Effector CD4-positive, alpha-beta T cell (primary cell): ENCODE data around the gene DHRS9.
"Not testable (repeated sequence)": the region's sequence is repeated elsewhere in the genome, so short reads cannot be mapped to it uniquely, and the experiment has no call there.

ENCODE experiments used
- DNase-seq: peaks from one replicate; pipeline ENCODE4 v3.0.0-alpha.2; 2020

The DHRS9 gene

DNA sequence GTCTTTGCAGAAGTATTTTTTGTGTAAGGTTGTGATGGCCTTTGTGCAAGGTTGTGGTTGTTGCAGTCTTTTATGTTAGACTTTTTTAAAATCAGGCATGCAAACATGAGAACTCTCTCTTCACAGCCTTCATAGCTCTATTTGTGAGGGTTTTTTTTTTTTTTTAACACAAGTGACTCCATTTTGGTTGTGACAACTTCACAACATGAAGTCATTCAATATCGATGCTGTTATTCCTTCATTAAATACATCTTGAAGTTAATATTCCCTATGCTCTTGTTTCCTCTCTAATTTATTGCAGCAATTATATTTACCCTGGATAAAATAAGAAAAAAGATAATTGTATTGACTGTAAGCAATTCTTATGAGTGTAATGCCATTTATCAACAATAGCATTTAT is 35.5 kb downstream of the DHRS9 start:
- DNase-seq = no peak

DNA sequence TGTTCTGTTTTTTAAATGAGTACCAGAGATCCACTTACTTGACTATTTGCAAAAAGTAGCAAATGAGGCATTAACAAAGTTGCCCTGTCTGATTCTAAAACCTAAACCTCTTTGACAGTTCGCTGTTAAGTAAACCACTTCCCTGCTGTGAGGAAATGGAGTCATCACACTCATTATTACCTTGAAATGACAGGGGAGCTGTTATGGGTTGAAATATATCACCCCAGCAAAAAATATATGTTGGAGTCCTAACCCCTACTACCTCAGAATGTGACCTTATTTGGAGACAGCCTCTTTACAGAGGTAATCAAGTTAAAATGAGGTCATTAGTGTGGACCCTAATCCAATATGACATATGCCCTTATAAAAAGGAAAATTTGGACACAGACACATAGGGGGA is 36.1 kb downstream of the DHRS9 start:
- no peak for DNase-seq

DNA sequence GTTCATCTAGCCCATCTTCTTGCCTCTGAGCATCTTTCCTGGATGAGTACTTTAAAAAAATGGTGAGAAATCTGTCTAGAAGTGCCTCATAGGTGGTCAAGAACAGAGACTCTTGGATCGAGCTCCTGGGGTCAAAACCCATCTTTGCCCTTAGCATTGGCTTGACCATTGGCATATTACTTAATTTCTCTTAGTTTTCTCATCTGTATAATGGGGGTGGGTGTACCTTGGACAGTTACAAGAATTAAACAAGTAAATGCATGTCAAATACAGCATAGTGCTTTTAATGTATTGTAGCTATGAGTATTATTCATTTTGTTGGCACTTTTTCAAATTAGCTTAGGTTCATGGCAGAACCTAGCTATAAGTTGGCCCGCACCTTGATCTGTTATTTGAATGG is 36.8 kb downstream of the DHRS9 start:
- no peak for DNase-seq

DNA sequence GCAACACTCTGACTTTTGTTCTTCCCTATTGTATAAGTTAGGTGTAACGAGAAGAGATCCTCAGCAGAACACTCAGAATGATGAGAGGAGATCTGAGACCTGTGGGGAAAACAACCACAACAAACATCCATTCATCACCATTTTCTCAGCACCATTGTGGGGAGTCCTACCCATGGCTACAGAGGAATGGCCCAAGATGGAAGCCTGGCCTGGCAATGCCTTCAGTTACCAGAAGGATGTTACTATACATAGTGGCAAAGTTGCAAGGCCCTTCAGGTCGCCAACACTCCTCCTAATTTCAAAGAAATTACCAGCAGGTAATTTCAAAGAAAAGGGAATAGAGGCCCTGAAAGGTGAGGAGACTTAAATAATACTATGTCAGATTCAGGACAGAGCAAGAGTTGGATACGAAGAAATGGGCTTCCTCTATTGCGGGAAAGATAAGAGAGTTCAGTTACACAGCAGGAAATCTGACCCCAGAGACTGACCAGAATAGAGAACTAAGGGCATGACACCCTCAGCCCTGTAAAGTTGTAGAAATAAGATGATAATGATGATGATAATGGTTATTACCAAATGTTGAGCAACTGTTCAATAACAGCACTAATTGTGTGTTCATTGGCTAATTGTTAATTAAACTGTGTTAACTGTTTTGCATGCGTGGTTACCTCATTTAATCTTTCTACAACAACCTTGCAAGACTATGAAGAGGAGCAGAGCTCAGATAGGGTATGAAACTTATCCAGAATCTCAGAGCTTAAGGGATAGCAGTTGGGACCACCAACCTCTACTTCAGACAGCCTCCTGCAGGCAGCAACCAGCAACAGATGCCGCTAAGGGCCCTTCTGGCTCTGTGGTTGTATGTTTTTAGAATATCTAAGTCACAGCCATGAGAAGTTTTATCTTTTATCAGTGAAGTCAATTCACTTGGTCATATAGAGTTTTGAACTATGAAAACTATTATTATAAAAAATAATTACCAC is 37.5 kb downstream of the DHRS9 start:
- no peak for DNase-seq

DNA sequence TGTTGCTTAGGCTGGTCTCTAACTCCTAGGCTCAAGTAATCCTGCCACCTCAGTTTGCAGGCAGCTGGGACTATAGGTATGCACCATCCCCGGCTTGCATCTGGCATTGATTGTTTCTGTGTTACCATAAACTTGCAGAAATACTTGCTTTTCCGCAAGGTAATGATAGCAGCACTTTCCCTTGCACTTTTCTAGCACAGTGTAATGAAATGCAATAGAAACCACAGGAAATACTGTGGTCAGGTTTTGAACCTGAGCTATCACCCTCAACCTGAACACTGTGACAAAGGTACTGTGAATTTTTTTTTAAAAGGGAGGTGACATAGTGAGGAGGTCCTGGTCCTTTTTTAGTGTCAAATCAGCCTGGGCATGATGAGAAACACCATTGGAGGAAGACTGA is 38.3 kb downstream of the DHRS9 start:
- peak; percentile 8 for DNase-seq

DNA sequence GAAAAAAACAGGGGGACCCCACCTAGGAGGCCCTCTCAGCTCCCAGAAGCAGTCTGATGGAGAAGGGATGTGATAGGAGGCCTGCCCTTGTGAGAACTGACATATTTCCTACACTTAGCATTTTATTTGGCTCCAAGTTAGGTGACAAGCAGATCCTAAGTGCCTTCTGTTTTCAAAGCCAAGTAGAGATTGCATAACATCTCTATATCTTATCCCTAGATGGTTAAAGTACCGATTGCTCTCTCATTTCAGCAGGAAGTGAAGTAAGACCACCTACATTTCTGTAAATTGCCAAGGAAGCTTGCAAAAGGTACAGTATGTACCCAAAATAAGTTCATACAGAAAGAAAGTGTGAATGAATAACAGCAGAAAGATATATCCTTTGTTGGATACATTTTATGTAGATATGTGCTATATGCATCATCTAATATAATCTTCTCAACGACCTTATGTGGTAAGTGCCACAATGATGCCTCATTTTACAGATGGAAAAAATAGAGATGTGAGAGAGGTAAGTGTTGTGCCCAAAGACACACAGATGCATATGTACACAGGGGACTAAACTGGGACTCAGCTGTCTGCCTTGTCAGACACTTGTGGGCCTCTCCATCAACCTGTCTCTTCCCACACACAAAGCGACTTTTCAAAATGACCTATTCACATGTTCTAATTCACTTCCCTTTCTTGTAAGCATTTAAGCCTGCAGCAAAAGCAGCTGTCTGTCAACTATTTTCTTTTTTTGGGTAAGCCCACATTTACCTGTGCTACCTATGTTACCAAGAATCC is 38.9 kb downstream of the DHRS9 start:
- no peak for DNase-seq

DNA sequence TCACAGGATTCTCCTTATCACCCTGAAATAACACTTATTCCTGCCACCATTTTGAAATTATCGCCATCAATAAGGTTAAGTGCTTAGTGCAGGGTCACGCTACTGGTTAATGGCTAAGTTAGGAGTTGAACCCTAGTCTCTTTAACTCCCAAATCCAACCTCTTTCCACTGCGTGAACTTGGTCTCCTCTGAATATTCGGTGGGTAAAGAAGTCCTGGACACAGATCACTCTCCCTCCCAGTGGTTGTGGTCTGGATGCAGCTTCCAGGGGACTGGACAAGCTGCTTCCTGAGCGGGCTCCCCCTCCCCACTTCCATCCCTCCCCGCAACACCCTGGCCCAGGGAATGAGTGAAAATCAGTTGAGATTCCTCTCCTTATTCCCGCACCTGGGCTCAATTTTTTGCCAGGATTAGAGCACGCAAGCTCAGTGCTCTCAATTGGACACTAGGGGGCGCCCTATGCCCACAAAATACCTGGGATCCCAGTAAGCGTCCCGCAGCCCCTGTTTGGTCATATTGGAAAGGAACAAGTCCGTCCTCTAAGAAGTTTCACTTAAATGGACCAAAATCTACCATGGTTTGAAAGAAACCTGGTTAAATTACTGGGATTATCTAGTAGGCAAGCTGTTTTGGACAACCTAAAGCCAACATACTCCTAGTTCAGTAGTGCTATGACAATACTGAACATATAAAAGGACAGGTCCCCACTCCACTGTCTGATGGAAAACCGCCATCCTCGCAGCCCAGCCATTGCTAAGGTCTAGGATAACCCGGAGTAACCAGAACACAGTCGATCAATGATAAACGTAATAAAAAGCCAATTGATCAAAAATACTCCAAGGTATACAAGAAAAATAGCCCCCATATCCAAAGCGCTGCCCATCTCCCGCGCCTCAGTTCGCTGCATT is 40.4 kb downstream of the DHRS9 start:
- peak; percentile 66 for DNase-seq

DNA sequence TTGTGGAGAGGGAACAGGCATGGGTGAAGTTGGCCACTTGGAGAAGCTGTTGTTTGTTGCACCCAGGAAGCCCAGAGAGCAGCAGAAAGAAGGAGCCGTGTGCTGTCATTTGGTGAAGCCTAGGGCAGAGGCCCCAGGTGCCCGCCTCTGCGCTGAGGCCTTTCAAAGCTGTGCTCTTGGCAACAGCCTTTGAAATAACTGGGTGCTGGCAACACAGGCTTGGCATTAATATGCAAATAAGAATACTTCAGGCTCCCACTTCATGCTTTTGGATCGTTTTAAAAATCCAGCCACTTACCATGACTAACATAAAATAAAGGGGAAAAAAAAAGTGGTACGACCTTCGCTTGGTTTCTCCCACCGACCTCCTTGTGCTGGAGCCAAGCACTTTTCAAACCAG is 41.1 kb downstream of the DHRS9 start:
- no peak for DNase-seq

DNA sequence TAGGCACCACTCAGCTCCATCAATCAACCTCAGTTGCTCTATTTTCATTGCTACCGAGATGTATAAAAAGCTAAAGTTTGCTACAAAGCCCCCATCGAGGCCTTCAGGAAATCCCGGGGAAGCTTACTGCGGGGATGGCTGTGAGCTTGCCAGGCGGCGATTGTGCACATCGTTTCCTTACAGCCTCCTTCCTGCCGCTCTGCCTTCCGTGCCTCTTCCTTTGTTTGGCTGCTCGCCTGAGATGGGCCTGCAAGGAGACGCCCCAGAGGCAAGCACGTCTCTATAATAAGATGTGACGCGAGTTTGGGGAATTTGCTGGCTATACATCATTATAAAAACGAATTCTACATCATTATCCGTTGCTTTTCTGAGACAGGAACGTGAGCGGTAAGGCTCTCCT is 41.6 kb downstream of the DHRS9 start:
- no peak for DNase-seq

DNA sequence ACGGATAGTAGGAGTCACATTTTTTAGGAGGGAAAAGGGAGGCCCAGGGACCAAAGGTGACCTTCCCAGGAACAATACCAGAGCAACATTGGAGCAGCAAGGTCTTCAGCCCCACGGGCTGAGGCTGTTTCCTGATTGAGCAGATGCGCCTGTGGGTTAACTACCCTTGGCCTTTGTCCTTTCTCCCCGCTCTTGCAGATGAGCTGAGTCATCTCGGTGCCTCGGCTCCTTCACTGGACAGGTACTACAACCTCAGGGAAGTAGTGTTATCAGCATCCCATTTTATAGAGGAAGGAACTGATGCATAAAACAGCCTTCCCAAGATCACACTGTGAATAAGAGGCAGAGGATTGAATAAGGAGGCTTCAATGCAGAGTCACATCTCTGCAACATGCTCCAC is 43.5 kb downstream of the DHRS9 start:
- DNase-seq = no peak

DNA sequence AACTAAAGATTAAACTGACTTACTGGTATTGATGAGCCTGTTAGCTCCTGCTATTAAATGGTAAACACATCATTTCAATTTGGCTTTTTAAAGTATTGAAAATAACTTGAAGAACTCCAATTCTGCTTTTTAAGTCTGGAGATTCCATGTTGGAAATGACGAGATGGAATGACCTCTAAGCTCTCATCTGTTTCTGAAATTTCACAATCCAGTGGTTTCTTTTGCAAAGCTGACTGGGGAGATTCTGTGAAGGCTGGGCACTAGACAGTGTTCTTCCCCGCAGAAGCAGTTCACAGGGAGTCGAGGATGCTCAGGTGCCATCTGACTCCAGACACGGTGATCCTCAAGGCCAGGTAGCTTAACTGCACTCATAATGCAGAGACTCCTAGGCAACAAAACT is 44.7 kb downstream of the DHRS9 start:
- DNase-seq = no peak

DNA sequence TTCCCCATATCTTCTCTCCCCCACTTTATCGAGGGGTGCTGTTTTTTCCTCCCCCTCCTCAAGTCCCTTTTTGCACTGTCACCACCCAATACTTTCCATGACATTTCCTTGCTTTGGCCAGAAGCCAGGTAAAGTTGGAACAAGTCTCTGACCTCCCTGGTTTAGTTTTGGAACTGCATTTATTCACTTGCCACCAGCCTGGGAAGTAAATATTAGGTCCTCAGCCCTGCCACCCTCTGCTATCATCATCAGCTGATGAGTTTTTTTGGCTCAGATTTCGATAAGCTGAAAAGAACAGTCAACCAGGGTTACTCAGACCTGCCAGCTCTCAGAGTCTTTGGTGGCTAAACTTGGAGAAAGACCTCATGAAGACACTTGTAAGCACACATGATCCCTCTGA is 47.0 kb downstream of the DHRS9 start:
- no peak for DNase-seq

DNA sequence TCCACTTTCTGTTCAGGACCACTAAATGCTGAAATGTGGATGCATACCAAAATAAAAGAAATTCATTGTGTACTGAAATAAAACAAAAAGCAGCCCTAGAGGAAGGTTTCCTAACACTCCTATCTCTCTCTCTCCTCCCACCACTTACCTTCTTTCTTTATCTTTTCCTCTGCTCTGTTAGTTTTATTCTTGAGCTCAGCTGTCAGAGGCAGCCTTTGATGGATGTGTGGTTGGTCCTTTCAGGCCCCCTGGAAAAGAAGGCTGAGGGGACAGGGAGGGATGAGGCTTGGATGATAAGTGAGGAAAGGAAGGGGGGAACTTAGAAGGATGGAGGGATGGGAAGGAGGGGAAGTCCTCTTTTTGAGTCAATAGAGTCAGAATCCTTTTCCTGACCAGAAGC is 47.6 kb downstream of the DHRS9 start:
- DNase-seq = no peak

DNA sequence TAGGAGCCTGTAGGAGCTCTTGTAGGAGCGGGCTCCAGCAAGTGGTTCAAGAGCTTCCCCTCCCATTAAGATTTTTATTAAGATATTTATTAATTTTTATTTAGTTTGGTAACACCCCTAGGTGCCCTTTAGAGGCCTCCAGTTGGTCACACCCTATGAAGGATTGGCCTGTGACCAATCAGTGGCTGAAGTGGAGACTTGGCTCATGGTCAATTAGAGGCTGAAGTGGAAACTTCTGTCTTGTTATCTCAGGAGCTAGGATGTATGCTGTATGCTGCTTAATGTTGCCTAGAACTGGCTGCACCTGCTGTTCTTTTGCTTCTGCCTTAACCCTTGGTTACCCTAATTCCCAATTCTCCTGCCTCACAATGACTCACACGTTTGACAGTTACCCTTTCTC is 48.7 kb downstream of the DHRS9 start:
- no peak for DNase-seq

DNA sequence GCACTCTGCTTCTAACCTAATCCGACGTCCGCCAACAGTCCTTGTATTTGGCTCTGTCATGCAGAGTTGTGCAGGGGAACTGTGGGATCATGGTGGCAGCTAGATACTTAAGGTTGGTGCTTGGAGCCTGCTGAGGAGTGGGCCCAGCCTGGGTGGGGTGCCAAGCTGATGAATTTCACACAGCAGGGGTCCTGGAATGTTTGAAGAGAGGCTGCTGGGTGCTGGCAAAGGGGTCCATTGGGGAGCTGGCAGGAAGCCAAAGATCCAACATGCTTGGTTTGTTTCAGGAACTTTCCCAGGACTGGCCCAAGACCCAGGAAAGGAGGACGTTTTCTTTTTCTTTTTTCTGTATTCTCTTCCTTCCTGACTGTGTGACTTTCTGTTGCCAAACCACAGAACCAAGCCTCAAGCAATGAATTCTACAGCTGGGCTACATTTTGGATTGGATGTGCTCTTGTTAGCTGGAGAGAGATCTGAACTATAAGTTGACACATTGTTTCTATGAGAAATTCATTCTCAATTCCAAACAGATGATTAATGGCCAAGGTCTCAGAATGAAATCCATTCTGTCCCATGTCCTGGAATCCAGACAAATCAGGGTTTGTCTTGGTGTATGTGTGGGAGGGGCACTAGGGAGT is 49.9 kb downstream of the DHRS9 start:
- no peak for DNase-seq

DNA sequence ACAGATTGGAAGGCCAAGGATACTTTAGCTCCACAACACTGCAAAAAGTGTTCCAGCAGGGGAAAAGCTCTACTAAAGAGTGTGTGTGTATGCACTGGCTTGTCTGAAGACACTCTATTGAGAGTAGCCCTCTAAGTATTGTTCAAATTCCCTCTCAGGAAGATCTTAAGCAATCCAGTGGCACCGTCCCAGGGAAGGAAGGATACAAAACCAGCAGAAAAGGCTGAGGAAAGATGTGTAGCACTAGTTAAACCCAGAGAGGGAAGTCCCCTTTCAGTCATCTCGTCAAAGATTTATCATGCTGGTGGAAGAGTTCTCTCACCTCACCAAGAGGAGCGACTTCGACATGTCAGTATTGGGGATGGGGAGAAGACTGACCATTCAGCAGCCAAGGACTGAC is 50.5 kb downstream of the DHRS9 start:
- no peak for DNase-seq

DNA sequence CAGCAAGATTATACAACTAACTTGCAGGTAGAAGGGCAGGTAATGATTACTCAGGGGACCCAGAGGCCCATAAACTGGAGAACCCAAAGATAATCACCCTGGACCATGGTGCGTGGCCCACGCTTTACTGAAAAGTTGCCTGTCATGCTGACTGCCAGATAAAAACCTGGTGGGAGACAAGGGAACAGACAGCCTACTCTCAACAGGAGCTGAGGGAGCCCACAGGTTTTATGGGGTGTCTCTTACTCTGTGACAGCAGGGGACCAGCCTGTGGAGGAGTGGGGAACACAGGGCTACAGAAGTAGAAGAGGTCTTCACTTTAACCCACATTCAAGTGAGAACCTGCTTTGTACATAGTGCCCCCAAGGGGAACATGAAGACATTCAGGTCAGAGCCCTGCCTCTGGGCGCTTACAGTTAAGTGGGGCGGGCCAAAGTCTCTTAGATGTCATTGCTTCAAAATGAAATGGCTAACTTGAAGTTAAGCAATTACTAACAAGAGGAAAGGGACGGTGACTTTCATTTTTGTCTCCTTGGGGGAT is 60.4 kb downstream of the DHRS9 start:
- no peak for DNase-seq

DNA sequence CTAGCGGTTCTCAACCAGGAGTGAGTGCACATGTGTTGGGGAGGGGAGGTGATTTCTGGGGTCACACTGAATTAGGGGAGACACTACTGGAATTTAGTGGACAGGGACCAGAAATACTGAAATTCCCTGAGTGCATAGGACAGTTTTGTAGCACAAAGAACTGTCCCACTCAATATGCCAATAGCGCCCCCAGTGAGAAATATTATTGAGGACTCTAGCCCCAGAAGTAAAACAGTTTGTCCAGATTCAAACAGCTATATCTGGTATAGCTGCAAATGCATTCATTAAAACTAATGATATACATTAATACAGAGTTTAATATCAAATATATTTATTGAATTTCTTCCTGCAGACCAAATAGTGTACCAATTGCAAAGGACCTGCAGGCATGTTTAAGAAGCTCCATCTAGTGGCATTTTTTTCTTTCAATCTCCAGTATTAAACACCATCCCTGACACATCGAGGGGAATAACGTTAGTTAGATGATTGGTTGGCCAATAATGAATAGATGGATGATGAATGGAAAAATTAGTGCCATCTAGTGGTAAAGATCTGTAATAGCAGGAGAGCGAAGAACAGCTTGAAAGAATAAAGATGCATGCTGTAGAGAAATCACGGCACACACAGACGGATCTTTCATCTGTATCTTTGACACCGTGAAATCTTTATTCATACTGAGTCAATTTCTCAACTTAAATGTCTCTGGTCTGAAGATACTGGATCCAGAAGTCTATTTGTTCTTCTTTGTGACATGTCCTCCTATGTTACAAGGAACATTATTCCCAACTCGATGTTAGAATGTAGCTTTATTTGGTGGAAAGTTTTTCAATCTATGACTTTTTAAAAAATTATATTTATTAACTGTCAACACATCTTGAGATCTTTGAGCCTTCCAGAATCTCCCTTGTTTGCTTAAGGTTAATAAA is 62.5 kb downstream of the DHRS9 start:
- no peak for DNase-seq

DNA sequence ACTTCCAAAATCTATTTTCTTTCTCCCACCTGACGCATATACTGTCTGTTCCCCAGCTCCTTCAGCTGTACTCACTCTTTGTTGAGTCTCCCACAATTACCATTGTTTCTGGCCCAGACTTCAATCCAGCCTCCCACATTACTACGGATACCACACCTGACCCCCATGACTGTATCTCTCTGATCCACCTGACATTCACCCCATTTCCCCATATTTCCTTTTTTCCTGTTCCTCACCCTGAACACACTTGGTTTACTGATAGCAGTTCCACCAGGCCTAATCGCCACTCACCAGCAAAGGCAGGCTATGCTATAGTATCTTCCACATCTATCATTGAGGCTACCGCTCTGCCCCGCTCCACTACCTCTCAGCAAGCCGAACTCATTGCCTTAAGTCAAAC is 64.9 kb downstream of the DHRS9 start:
- not testable (repeated sequence) for DNase-seq

DNA sequence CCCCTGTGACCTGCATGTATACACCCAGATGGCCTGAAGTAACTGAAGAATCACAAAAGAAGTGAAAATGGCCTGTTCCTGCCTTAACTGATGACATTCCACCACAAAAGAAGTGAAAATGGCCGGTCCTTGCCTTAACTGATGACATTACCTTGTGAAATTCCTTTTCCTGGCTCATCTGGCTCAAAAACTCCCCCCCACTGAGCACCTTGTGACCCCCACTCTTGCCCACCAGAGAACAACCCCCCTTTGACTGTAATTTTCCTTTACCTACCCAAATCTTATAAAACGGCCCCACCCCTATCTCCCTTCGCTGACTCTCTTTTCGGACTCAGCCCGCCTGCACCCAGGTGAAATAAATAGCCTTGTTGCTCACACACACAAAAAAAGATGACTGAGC is 67.1 kb downstream of the DHRS9 start:
- not testable (repeated sequence) for DNase-seq
